Gastrocnemius medialis (tissue), 4 donors: ENCODE measurements around the gene LRRC4C.

Source experiments
- CTCF ChIP-seq, 5 experiments: fragments of 450-650 bp in 3 of 5; fragments of 200-600 bp in 2 of 5; sonication (generic) in 2 of 5; IDR thresholded peaks in 4 of 5; conservative IDR thresholded peaks in 1 of 5; 1 replicate in 4 of 5; 2 replicates in 1 of 5; pipeline ENCODE4 v1.5.1; 2016 to 2019; ENCODE audit warnings: antibody characterized with exemption in 5 of 5, mild to moderate bottlenecking in 3 of 5, moderate library complexity in 3 of 5
- POLR2A ChIP-seq, 2 donors: fragments of 450-650 bp; IDR thresholded peaks; one replicate each; pipeline ENCODE4 v1.6.1; 2017; ENCODE audit warnings: antibody characterized with exemption in 2 of 2, mild to moderate bottlenecking in 2 of 2, moderate library complexity in 2 of 2

GRCh38 chr11:40230821-40231220 is 1228.6 kb downstream of the LRRC4C start:
- no peak for TF ChIP-seq CTCF (IDR thresholded peaks at IDR 0.05 in 4 of 5, conservative IDR thresholded peaks at IDR 0.05 in 1 of 5)
- TF ChIP-seq POLR2A (IDR thresholded peaks at IDR 0.05) = no peak
